Adrenal gland (tissue), 12 donors: ENCODE results near the gene PKP3. TPM values are rescaled to one million over a fixed set of nuclear protein-coding genes. Genes with fewer than 3 reads are reported as not detected.

Experiments
- DNase-seq, 7 donors: peaks; one replicate each; pipeline ENCODE4 v3.0.0-alpha.2; 2019 to 2020
- H3K27ac ChIP-seq, 5 donors: fragments of 200-600 bp; sonication (generic) in 4 of 5; 1 replicate in 3 of 5; 2 replicates in 2 of 5; pipeline versions ENCODE4 v1.5.1 to v1.8.0; 2016 to 2020; ENCODE audit warnings: mild to moderate bottlenecking in 1 of 5
- H3K27me3 ChIP-seq: fragments of 200-600 bp; 2 replicates; pipeline ENCODE4 v1.8.0; 2021
- H3K36me3 ChIP-seq, 2 donors: fragments of 200-600 bp; replicated peaks in 1 of 2; 1 replicate in 1 of 2; 2 replicates in 1 of 2; pipeline versions ENCODE4 v1.5.1 to v1.8.0; 2018 to 2022
- H3K4me1 ChIP-seq, 2 donors: fragments of 200-600 bp; replicated peaks in 1 of 2; 1 replicate in 1 of 2; 2 replicates in 1 of 2; pipeline versions ENCODE4 v1.5.1 to v1.8.0; 2018 to 2021
- H3K4me3 ChIP-seq, 4 donors: fragments of 200-600 bp; sonication (generic) in 3 of 4; one replicate each; pipeline ENCODE4 v1.5.1; 2016 to 2018
- H3K9me3 ChIP-seq, 3 donors: fragments of 200-600 bp; sonication (generic) in 1 of 3; replicated peaks in 1 of 3; 1 replicate in 2 of 3; 2 replicates in 1 of 3; pipeline versions ENCODE4 v1.5.1 to v1.8.0; 2016 to 2021
- CTCF ChIP-seq, 6 experiments: fragments of 450-650 bp in 4 of 6; fragments of 200-600 bp in 2 of 6; sonication (generic) in 1 of 6; IDR thresholded peaks; 1 replicate in 5 of 6; 2 replicates in 1 of 6; pipeline versions ENCODE4 v1.5.1 to v1.8.0; 2016 to 2021; ENCODE audit warnings: antibody characterized with exemption in 6 of 6, mild to moderate bottlenecking in 2 of 6, moderate library complexity in 1 of 6
- POLR2A ChIP-seq, 2 donors: fragments of 450-650 bp; IDR thresholded peaks; one replicate each; pipeline ENCODE4 v1.6.1; 2017; ENCODE audit warnings: antibody characterized with exemption in 2 of 2, mild to moderate bottlenecking in 2 of 2, moderate library complexity in 1 of 2
- WGBS, 4 donors: extraction: QIAGEN DNeasy Blood & Tissue Kit in 2 of 4; methylation state at CpG; one replicate each; pipeline versions ENCODE4 v1.1.5 to v1.1.7; 2013 to 2017; 5-methylcytosine and 5-hydroxymethylcytosine counted together
- intact Hi-C, 2 donors: fragments of 100-400 bp; cut with DNase I; formaldehyde crosslinking; loops; one replicate each; pipeline versions ENCODE4 v1.14.1 to v1.15.0; 2022 to 2023
- polyA plus RNA-seq, 3 donors: library from polyadenylated mRNA; stranded (reverse); fragments of 200-250 nt in 2 of 3; fragments of 350-450 nt in 1 of 3; fragmentation: Illumina TruSeq in 1 of 3; extraction: RNeasy Lipid Tissue Mini Kit (QIAGEN cat#74804) in 1 of 3; gene quantifications; one replicate each; pipeline ENCODE4 v1.2.3, GENCODE V29; 2013 to 2014
- total RNA-seq, 9 donors: library from RNA; depleted of rRNA in 4 of 9; stranded (reverse); fragments of >200 nt in 4 of 9; fragments of 120-200 nt in 1 of 9; fragmentation: NEBNext Ultra II Directional in 1 of 9; extraction: Animal tissue kit (Norgen Biotek cat#: 25700) in 1 of 9; gene quantifications; one replicate each; pipeline versions ENCODE4 v1.1.0 to v1.2.4, GENCODE V29; 2013 to 2023
- donor health status: healthy with polysubstance abuse.
- donor health status: Bipolar disorder and iron deficiency.
- donor health status: DM: yes; HTN: yes; CAD: no.
- donor health status: DM: no; HTN: no; CAD: no.
- donor health status: DM: no; HTN: no; CAD: no.
- donor health status: DM: yes; HTN: yes; CAD: no.

Gene PKP3
- total and polyA plus RNA-seq, 12 donors: 0.37 to 0.65 (median 0.55) TPM; not detected in 8

DNA sequence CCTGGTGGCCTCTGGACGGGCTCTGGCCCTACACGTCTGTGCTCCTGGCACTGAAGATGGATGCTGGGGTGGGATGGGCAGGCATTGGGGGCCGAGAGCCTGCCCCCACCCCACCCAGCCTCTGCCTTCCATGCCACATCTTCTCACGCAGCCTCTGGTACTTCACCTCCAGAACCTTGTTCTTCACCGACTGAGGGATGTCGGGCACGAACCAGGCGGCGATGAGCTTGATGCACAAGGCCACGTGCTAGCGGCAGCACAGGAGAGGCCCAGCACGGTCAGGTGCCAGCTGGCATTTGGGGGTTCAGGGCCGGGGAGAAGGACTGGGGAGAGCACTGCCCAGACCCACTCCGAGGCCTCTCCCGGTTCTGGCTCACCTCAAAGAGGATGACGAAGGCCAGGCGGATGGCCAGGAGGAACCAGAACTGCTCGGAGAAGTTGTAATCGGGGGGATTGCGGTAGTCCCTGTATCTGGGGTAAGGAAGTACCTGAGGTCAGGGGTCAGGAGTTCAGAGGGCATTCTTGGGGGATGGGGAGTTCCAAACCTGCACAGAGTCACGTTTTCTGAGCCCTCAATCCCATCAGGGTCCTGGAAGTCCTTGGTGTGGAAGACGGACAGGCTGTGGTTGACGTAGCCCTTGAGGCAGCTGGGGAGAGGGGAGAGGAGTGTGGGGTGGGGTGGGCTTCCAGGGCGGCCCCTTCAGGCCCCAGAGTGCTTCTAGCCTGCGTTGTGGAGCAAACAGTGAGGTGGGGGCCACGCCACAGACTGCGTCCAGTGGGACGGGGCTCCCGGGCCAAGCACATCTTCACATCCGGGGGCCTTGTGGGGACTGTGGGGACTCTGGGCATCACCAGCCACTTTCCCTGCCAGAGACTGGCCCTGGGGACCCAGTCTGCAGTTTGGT lies 24.6 kb downstream of the PKP3 start:
- peaks cover 42% of the 10 kb centered on the region for H3K27me3 ChIP-seq
- no peak for DNase-seq
- no peaks in the 10 kb centered on the region for H3K4me1 ChIP-seq
- H3K9me3 ChIP-seq: no peaks in the 10 kb centered on the region
- H3K36me3 ChIP-seq: no peaks in the 10 kb centered on the region
- H3K27ac ChIP-seq: no peak overlapping the region
- WGBS, 4 donors: 83 to 86% (median 84%) methylated on average over 23 to 30 of the region's 30 CpGs
- no peak overlapping the region for H3K4me3 ChIP-seq
- TF ChIP-seq CTCF (IDR thresholded peaks at IDR 0.05) (no peak), POLR2A (IDR thresholded peaks at IDR 0.05) (no peak)
- intact Hi-C loops: no loop called here

DNA sequence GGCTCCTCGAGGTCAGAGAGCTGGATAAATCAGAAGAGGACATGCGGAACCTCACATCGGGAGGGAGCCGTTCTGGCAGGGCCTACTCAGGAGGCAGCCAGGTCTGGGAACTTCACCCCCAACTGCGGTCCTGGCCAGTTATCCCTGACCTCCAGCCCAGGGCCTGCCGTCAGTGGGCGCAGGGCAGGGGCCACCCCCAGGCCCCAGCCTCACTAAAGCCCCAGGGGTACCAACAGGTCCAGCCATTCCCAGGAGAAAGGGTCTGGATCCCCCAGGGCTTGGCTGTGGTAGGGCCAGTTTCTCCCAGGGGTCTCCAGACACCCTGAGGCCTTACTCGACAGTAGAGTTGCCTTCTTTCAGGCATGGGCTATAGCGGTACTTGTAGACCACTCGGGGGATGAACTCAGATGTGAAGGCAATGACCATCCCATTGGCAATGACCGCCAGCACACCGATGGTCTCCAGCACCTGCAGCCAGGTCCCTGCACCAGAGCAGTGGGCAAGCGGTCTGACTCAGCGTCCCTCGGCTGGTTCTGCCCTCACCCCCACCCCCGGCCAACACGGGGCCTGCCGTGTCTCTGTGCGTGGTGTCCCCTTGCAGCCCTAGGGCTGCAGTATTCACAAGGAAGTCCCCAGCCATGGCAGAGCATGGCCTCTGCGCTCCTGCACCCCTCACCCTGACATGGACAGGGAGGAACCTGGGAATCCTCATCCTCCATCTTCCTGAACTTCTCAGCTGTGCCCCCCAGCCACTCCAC lies 25.4 kb downstream of the PKP3 start:
- no peak overlapping the region for H3K4me3 ChIP-seq
- TF ChIP-seq POLR2A (IDR thresholded peaks at IDR 0.05): no peak
- TF ChIP-seq CTCF (IDR thresholded peaks at IDR 0.05): no peak
- no peak for DNase-seq
- H3K36me3 ChIP-seq: no peaks in the 10 kb centered on the region
- 84 to 100% (median 87%) methylated on average over 3 to 20 of the region's 20 CpGs for WGBS, 4 donors
- no peak overlapping the region for H3K27ac ChIP-seq
- intact Hi-C loops: no loop called here
- H3K4me1 ChIP-seq: no peaks in the 10 kb centered on the region
- H3K27me3 ChIP-seq: peaks cover 47% of the 10 kb centered on the region
- H3K9me3 ChIP-seq: no peaks in the 10 kb centered on the region

- TF ChIP-seq CTCF (IDR thresholded peaks at IDR 0.05) (no peak), POLR2A (IDR thresholded peaks at IDR 0.05) (no peak)
- peaks cover 47% of the 10 kb centered on the region for H3K27me3 ChIP-seq
- DNase-seq: peak in 1 of 7 donors; percentile 6
- H3K4me1 ChIP-seq: no peaks in the 10 kb centered on the region
- 49 to 75% (median 60%) methylated on average over 29 to 71 of the region's 71 CpGs for WGBS, 4 donors
- no peaks in the 10 kb centered on the region for H3K9me3 ChIP-seq
- H3K36me3 ChIP-seq: no peaks in the 10 kb centered on the region
- no peak overlapping the region for H3K4me3 ChIP-seq
- no peak overlapping the region for H3K27ac ChIP-seq
- intact Hi-C loops: no loop called here
These were observed 26.3 kb downstream of the PKP3 start for GRCh38 chr11:420054-420910.
